CD1c-positive myeloid dendritic cell (primary cell): Measurements from ENCODE around the gene MDGA2.
"Not testable (repeated sequence)": the region's sequence is repeated elsewhere in the genome, so short reads cannot be mapped to it uniquely, and the experiment has no call there.

Experiments used
- DNase-seq: peaks from one replicate; pipeline ENCODE4 v3.0.0-alpha.2; 2016; ENCODE audit errors: extremely low spot score

The MDGA2 gene

DNA sequence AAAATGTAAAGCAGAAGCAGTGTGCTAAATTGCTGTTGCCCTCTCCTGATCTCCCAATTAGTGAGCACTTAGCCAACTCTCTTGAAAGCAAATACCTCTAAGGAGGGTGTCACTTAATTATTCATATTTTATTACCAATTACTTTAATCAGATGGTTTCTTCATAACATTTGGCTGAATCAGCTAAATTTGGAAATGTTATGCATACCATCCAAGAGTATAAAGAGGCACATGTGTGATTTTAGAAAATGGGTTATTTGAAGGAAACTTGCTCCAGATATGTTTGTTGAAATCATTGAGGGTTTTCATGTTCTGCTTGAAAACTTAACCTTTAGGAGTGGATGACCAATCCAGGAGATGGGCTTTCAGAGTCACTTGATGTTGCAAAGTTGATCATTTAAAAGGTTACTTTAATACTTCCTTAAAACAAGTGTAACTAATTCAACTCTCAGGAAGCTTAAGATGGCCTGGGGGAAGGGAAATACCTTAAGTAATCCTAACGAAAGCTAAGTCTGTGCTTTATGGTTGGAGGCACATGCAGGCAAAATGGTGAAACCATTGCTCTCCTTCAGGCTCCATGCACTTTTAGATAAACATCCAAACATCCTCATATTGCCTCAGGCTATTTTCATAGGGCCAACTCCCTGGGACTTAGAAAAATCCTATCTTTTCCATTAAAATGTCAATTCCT, 434.5 kb downstream of the MDGA2 start:
- DNase-seq: no peak

DNA sequence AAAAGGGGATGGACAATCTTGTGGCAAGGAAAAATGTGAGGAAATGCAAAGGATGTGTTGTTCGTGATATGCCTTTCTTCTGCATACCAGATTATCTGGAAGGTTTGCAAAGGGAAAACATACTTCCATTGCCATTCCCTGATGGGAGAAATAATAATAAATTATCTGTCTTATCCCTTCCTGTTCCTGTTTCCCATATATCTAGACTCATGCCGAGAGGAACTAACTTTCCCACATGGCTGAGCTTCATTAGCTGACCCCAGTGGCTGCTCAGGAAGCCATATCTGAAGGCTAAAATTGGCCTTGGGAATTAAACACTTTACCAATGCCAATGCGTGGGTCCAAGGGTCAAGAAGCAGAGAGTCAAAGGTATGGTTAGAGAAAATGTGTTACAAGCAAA, 439.8 kb downstream of the MDGA2 start:
- no peak for DNase-seq

DNA sequence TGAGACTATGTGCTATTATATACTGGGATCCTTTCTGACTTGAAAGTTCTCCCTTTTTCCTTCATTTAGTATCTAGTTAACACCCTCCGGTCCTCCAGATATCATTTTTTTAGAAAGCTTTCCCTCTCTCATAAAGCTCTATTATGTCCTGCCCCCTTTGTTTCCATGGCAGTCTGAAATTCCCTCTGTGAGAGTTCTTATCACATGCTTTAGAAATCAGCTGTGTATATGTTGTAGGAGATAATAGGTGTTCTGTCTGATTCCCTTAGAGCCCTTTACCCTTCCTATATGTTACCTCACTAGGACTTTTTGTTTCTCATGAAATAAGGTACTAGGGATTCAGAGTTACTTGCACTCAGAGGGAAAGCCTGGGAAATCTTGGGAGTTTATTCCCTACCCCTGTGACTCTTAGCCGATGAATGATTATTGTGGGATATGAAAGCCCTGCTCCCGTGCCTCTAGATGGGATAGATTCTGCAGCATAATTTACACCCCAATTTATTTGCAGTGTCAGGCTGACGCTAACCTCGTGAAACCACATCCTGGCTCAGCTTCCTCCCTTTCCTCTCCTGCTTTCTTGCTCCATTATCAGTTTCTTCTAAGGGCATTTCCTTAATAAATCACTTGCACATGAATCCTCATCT, 448.4 kb downstream of the MDGA2 start:
- DNase-seq: no peak

DNA sequence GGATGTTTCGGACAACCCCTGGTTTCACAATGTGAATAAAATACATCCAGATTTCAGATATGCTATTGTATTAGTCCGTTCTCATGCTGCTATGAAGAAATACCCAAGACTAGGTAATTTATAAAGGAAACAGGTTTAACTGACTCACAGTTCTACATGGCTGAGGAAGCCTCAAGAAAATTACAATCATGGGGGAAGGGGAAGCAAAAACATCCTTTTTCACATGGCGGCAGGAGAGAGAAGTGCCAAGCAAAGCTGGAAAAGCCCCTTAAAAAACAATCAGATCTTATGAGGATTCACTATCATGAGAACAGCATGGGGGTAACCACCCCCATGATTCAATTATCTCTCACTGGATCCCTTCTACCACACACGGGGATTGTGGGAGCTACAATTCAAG, 451.7 kb downstream of the MDGA2 start:
- DNase-seq: no peak

DNA sequence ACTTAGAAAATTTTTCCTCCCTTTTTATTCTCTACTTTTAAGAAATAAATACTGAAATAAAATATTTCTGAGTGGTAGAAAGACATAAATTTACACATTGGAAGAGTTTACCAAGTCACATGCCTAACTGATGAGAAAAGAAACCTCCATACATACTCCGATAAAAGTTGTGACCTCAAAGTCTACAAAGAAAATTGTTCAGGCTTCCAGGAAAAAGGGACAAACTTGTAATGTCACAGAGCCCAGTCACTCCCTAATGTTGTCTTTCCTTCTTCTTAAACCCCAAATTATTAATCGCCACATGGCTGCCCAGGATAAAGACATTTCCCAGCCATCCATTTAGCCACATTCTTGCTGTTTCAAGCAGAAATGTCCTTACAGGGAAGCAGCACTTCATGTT, 455.3 kb downstream of the MDGA2 start:
- DNase-seq: no peak

DNA sequence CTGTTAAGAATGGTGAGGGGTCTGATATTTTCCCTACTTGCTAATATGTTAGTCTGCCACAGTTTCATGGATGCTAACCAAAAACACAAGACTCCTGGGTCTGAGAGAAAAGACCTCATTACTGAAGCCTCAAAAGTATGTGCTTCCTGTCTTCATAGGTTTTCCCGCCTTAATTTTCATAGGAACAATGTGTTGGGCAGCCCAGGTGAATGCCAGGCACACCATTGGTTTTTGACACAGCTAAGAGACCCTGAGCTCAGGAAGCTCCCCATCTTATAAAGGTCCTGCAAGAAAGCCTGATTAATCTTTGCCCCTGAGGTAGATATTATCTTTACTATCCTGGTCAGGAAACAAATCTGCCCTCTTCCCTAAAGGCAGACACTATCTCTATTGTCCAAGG, 464.1 kb downstream of the MDGA2 start:
- no peak for DNase-seq

DNA sequence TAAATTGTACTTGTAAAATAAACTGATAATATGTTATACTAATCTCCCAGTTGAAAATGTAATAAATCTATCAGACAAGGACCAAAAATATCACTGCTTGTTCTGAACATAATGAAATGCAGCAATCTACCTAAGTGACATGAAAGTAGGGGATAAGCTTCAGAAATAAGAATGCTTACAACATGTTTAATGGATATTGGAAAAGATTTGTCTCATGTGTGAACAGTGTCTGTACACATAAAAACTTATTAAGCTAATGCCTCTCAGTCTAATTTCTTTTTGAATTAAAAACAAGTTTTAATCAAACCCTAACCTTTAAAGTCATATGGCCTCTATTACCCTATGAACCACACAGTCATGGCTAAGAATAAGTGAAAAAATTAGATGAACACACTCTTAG, 465.3 kb downstream of the MDGA2 start:
- DNase-seq: no peak

DNA sequence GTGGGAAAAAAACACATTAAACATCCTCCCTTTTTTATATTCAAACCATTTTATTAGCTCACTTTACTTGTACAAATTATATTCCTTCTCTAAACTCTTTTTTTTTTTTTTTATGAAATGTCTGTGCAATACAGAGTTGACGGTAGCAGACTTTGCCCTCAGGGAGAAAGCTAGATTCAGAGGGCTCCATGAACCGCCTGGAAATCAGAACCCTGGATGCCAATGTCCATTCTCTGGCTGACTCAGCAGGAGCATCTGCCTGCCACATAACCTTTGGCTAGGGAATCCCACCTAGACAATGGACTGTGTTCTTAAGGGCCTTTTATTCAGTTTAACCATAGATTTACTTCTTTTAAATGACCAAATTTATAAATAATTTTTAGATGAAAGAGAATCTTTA, 467.0 kb downstream of the MDGA2 start:
- no peak for DNase-seq

DNA sequence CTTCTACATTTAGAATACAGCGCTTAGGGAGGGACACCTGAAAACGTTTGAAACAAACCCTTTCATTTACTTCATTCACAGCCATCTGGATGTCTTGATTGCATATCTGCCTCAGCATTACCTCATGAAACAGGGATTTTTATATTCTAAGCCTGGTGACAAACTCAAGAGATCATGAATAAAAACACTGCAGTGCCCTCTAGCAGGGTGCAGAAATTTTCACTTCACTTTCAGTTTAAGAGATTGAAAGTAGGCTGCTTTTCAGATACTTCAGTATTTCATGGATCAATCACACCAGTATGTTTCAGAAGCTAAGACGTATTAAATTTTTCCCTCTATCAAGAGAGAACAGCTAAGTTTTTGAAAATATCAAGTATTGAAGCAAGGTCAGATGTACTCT, 467.8 kb downstream of the MDGA2 start:
- DNase-seq: no peak

DNA sequence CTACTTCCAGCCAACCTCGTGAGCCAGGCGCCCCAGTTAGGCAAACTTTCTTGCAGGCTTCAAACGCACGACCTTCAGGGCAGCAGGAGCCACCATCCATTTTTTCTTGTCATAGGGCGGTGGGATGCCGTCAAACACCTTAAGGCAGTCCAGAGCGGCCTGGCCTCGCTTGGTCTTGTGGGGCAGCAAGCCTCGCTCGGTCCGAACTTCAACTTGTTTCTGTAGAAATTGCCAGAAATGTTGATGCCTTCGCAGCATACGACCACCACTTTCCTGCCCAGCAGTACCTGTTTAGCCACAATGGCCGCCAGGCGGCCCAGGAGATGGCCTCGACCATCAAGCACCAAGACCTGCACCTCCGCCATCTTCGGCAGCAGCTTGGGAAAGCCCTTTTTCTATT, 474.7 kb downstream of the MDGA2 start:
- DNase-seq: no peak

DNA sequence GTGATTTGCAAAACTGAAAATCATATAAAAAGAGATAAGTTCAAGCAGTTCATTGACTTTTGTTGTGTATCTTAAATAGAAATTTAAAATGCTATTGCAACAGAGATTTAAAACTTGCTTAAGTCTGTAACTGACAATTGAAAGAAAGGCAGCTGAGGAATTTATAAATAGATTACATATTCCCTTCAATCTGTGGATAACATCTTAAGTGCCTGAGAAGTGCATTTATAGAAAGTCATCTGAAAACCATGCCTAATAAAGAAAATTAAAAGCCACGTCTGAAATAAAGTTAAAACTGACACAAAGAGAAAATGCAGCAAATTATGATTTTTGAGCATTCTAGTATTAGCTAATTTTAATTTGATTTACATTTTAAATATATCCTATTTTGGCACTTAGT, 479.8 kb downstream of the MDGA2 start:
- DNase-seq: no peak

DNA sequence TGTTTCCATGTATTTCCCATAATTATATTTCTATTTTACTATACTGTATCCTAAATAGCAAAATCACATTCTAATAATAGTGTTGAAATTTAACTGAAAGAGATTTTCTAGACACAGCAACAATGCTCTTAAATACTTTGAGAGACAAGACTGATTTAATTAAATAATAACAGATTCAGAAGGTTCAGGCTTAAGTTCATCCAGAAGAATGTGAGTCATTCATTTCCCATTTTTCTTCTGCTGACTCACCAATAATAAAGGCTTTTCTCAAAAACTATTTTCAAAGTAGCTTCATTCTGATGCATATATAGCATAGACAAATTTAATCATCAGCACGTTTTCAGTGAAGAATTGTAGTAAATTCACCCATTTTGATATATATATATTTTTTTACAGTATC, 481.4 kb downstream of the MDGA2 start:
- DNase-seq: no peak

DNA sequence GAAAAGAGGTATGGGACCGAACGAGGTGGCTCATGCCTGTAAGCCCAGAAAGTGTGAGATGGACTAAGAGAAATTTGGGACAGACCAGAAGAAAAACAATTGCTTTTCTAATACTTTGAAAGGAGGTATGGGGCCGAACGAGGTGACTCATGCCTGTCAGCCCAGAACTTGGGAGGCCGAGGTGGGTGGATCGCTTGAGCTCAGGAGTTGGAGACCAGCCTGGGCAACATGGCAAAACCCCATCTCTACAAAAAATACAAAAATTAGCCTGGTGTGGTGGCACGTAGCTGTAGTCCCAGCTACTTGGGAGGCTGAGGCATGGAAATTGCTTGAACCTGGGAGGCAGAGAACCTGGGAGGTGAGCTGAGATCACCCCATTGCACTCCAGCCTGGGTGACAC, 483.2 kb downstream of the MDGA2 start:
- not testable (repeated sequence) for DNase-seq

DNA sequence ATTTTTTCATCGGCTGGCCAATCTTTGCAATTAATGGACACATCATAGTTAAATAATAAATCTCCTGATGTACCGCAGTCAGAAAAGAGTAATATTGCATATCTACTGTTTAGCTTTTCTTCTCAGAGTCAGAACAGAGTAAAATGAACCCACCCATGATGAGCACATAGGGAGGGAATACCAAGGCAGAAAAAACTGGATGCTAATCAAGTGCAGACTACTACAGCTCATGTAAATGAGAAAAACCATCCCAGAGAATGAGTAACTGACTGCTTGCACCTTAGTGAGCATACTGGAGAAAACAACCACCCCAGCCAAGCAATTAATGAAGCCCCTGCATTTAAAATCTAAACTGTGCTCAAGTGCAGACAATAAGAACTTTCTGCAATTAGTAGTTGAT, 483.7 kb downstream of the MDGA2 start:
- no peak for DNase-seq

DNA sequence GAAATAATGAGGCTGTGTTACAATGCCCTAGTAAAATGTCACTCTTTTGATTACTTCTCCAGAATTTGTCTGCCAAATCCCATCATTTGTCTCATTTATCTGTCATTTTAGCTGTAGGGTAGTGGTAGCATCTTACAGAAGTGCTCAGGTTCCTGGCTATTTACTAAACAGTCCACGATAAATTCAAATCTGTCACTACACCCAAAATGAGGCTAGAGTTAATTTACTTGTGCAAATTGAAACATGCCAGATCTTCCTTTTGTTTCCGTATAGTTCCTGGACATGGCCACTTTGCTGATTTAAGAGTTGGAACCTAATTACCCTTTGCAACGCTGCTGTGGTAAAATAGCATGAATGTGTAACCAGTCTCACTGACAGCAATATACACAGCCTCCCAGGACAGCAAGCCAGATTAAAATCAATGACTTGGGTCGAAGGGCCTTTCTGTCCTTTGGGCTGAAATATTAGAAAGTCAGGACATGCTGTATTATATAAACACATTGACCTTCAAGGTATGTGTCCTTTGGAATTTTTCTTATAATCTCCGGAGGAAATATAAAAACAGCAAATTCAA, 485.4 kb downstream of the MDGA2 start:
- no peak for DNase-seq

DNA sequence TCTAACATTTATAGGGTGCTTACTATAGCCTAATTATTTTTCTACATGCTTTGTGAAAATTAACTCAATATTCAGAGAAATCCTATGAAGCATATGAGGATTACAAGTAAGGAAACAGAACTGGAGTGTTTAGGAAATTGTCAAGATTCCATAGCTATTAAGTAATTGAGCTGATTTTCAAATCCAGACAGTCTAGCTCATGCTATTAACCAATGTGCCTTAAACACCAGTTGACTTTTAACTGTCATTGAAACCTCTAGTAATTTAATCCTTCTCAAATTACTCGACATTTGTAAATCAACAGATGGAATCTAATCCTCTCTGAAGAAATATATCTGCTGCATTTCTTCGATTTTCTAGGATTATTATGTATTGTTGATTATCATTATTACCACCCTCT, 488.9 kb downstream of the MDGA2 start:
- no peak for DNase-seq

DNA sequence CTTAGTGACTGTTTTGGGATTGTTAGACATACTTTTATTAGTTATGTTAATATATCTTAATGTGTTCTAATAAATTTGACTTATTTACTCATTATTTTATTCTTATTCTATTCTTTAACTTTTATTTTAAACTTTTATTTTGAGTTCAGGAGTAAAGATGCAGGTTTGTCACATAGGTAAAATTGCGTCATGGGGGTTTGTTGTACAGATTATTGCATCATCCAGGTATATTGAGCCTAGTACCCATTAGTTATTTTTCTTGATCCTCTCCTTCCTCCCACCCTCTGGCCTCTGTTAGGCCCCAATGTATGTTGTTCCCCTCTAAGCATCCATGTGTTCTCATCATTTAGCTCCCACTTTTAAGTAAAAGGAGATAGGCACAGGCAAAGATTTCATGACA, 495.5 kb downstream of the MDGA2 start:
- DNase-seq: no peak

DNA sequence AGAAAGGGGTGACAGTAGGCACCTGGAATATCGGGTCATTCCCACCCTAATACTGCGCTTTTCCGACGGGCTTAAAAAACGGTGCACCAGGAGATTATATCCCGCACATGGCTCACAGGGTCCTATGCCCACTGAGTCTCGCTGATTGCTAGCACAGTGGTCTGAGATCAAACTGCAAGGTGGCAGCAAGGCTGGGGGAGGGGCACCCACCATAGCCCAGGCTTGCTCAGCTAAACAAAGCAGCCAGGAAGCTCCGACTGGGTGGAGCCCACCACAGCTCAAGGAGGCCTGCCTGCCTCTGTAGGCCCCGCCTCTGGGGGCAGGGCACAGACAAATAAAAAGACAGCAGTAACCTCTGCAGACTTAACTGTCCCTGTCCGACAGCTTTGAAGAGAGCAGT, 503.5 kb downstream of the MDGA2 start:
- not testable (repeated sequence) for DNase-seq

DNA sequence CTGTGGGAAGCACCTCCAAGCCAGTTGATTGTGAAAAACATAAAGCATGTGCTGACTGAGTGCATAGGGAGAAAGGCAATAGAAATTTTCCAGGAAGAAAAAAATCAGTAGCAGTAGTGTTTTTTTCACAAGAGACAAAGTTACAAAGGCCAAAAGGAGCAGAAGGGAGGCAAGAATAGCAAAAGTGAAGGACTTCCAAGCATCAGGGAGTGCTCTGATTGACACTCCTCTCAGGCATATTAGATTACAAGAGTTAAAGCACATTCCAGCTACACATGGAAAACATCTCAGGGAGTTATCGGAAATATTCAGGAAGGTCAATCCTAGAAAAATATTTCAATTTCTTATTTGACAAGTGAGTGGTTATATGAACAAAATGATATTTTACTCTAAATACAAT, 508.0 kb downstream of the MDGA2 start:
- no peak for DNase-seq

DNA sequence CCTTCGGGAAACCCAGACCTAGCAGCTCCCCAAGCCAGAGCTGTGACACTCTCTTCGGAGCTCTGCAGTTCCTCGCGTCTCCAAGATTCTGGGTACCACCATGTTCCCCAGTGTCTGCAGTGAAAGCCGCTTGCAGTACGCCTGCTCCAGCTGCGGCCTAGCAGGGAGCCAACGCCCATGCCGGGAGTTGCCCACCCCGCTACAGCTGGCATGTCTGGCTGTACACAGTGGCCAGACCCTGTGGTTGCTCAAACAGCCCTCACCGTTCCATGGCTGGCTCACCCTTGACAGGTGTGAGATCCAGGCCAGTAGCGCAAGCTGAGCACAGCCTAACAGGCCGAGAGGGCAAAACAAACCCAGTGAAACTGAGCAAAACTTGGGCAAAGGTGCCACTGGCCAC, 520.0 kb downstream of the MDGA2 start:
- no peak for DNase-seq

DNA sequence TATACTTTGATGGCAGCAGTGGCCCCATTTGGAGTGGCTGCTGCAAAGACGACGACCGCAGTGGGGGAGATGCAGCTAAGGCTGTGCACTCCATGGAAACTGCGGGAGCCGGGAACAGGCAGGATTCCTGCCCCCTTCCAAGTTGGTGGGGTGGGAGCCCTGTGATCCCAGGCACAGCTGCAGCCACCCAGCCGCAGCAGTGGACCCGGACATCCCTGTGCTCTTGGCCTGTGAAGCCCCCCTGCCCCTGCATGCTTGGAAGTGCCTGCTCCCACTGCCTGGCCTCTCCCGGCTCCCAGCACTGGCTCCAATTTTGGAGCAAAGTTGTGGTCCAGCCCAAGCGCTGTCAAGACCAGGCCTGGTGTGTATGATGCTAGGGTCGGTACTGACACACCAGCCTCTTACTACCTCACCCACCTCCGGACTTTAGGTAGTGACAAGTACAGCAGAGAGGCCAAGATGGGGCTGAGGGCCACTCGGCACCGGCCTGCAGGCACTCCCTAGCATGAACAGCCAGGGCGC, 521.1 kb downstream of the MDGA2 start:
- no peak for DNase-seq

DNA sequence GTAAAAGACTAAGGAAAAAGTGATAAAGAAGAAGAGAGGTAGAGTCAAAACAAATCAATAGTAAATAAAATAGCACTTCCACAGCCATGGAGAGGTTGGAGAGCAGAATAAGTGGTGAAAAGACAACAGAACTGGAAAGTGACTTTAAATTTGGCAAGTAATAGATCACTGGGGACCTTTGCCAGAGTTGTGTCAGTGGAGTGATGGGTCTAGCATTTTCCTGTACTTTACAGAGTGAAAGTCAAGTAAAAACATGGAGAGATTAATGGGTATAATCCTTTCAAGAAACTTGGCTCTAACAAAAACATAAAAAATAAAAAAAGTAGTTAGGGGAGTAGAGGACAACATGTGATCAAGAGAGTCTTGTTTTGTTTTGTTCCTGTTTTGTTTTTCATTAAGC, 521.7 kb downstream of the MDGA2 start:
- no peak for DNase-seq

DNA sequence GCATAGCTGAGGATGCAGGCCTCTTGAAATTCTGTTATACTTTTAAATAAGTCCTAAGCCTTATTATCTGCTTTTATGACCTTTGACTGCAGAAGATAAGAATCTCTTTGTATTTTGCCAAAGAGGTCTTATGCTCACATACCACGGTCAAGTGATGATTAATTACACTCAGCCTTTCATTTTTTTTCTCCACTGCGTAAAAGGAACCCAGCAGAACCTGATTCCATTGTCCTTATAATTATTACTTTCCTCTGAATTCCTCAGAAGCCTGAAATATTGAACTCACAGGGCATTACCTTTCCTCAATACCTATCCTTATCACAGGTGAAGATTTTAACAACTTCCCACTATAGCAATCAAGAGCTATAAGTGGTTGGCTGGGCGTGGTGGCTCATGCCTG, 525.1 kb downstream of the MDGA2 start:
- DNase-seq: no peak
